Activated T-helper 17 cell treated with anti-CD3 and anti-CD28 coated beads, Interleukin-2, amount 50 U/mL, for 72 hours (primary cell): ENCODE results near the gene SNUPN. TPM values are rescaled to one million over a fixed set of nuclear protein-coding genes. Genes with fewer than 3 reads are reported as not detected.
"Not testable (repeated sequence)": the region's sequence is repeated elsewhere in the genome, so short reads cannot be mapped to it uniquely, and the experiment has no call there.

Experiments
- ATAC-seq: fragments of 150-1000 bp; cut with Tn5 transposase; replicated peaks from 2 replicates; pipeline ENCODE4 v1.10.0; 2021; ENCODE audit warnings: mild to moderate bottlenecking, moderate library complexity
- H3K27ac Mint-ChIP-seq: one replicate; pipeline ENCODE4 v1.8.0; 2022; ENCODE audit warnings: mixed read lengths
- H3K27me3 Mint-ChIP-seq: one replicate; pipeline ENCODE4 v1.8.0; 2022; ENCODE audit warnings: mixed read lengths
- H3K36me3 Mint-ChIP-seq: one replicate; pipeline ENCODE4 v1.8.0; 2022; ENCODE audit warnings: low read depth, mild to moderate bottlenecking, mixed read lengths
- H3K4me1 Mint-ChIP-seq: one replicate; pipeline ENCODE4 v1.8.0; 2022; ENCODE audit warnings: mixed read lengths
- H3K4me3 Mint-ChIP-seq: one replicate; pipeline ENCODE4 v1.8.0; 2022; ENCODE audit warnings: mild to moderate bottlenecking, mixed read lengths
- H3K9me3 Mint-ChIP-seq: one replicate; pipeline ENCODE4 v1.8.0; 2022; ENCODE audit warnings: mixed read lengths
- total RNA-seq, 2 donors: library from RNA; stranded (reverse); gene quantifications; one replicate each; pipeline ENCODE4 v1.2.3, GENCODE V29; 2022

The SNUPN gene
- total RNA-seq, 2 donors from 2014 or later = 26.0 to 34.8 TPM

GRCh38 chr15:75647370-75648155, 22.0 kb upstream of the SNUPN start, which contains the start of gene SNX33:
SNX33 (plus strand) TSS chr15:75647912; CDS start chr15:75649103, 1,191 bp downstream.
- H3K27ac Mint-ChIP-seq = peak within 1 kb of the TSS; percentile 75
- peaks cover 20% of the 10 kb centered on the region for H3K4me1 Mint-ChIP-seq
- ATAC-seq = peak; percentile 80

GRCh38 chr15:75646944-75647364, 21.4 kb upstream of the SNUPN start:
- Mint-ChIP-seq H3K4me3 (peak overlapping the region; percentile 87), H3K36me3 (no peaks in the 10 kb centered on the region), H3K27me3 (no peaks in the 10 kb centered on the region), H3K4me1 (peaks cover 18% of the 10 kb centered on the region), H3K27ac (peak overlapping the region; percentile 75), H3K9me3 (no peaks in the 10 kb centered on the region)
- peak; percentile 20 for ATAC-seq

More at GRCh38 chr15:75647370-75648155, 22.0 kb upstream of the SNUPN start, which contains the start of gene SNX33:
- no peaks in the 10 kb centered on the region for H3K27me3 Mint-ChIP-seq
- peak within 1 kb of the TSS; percentile 87 for H3K4me3 Mint-ChIP-seq
- H3K9me3 Mint-ChIP-seq = no peaks in the 10 kb centered on the region
- H3K36me3 Mint-ChIP-seq = no peaks in the 10 kb centered on the region

DNA sequence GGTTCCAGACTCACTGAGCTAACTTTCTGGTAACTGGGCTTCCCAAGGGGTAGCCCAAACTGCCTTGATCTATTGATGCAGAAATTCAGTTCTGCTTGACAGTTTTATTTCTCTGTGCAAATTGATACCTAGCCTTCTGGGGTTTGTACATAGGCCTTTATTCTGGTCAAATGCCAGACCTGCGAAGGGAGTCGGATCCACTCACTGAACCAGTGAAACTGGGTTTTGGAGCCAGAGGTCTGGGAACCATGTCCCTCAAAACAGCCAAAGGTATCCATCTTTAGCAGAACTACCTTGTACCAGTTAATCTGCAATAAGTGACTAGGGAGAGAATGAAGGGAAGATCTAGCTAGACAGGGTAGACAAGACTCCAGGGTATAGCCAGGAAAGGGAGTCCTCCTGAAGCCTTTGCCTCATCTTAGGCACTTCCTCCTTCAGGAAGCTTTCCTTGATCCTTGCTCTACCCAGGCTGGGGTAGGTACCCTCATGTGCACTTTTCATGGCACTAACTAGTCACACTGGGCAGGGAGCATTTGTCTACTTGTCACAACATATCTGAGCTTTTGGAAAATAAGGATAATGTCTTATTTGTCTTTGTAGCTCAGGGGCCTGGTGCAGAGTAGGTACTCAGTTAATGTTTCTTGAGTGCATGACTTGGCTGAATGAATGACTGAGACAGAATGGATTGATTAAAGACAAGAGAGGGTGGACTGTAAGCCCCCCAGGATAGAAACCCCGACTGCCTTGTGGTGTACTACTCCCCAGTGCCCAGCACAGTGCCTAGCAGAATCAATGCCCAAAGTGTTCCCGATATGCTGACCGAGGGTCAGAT, 20.8 kb upstream of the SNUPN start:
- Mint-ChIP-seq H3K4me1 (peaks cover 13% of the 10 kb centered on the region), H3K27ac (peak overlapping the region; percentile 75), H3K9me3 (no peaks in the 10 kb centered on the region), H3K4me3 (peak overlapping the region; percentile 87), H3K36me3 (no peaks in the 10 kb centered on the region), H3K27me3 (no peaks in the 10 kb centered on the region)
- ATAC-seq = no peak

- peaks cover 7% of the 10 kb centered on the region for H3K36me3 Mint-ChIP-seq
- ATAC-seq = no peak
Measured at GRCh38 chr15:75644376-75644775, 18.9 kb upstream of the SNUPN start.

GRCh38 chr15:75641603-75642002, 16.1 kb upstream of the SNUPN start:
- no peak for ATAC-seq
- no peaks in the 10 kb centered on the region for H3K27me3 Mint-ChIP-seq
- H3K9me3 Mint-ChIP-seq = no peaks in the 10 kb centered on the region
- peak overlapping the region; percentile 57 for H3K27ac Mint-ChIP-seq
- peaks cover 33% of the 10 kb centered on the region for H3K36me3 Mint-ChIP-seq
- peak overlapping the region; percentile 98 for H3K4me3 Mint-ChIP-seq
- H3K4me1 Mint-ChIP-seq = peaks cover 9% of the 10 kb centered on the region

More at GRCh38 chr15:75644376-75644775, 18.9 kb upstream of the SNUPN start:
- no peak overlapping the region for H3K4me3 Mint-ChIP-seq
- H3K27ac Mint-ChIP-seq = no peak overlapping the region
- H3K27me3 Mint-ChIP-seq = no peaks in the 10 kb centered on the region
- H3K9me3 Mint-ChIP-seq = no peaks in the 10 kb centered on the region
- no peaks in the 10 kb centered on the region for H3K4me1 Mint-ChIP-seq

DNA sequence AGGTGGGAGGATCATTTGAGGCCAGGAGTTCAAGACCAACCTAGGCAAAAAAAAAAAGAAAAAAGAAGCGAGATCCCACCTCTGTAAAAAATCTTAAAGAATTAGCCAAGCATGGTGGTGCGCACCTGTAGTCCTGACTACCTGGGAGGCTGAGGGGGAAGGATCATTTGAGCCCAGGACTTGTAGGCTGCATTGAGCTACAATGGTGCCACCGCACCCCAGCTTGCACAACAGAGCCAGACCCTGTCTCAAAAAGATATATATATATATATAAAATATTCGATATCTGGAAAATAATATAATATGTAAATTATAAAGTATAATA, 15.6 kb upstream of the SNUPN start:
- Mint-ChIP-seq H3K9me3 (no peaks in the 10 kb centered on the region), H3K36me3 (peaks cover 33% of the 10 kb centered on the region), H3K4me3 (peak overlapping the region; percentile 98), H3K27me3 (no peaks in the 10 kb centered on the region), H3K4me1 (peaks cover 9% of the 10 kb centered on the region), H3K27ac (peak overlapping the region; percentile 96)
- no peak for ATAC-seq

DNA sequence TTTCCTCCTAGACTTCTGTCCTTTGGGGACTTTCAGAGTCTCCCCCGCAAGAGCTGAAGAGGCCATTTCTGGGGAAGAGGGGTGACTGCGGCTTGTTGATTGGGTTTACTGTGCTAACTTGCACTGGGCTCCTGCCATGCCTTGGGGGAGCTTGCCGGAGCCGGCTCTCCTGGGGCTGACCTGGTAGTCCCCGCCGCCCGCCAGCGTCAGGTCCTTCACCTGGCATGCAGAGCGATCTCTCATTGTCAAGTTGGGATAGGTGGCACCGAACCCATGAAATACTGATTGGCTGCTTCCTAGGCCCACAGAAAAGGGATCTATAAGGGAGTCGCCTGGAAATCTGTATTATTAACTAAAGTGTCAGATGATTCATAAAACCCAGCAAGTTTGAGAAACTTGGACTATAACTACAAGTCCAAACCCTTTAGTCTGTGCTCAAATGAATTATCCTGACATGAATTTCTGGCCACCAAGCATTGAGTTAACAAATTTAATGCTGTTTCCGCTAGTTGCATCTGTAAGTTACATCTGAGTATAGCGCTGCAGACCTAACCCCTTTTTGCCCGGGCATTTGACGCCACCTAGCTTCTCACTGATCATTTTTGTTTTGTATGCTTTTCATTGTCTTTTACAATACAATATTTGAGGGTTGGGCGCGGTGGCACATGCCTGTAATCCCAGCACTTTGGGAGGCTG, 15.1 kb upstream of the SNUPN start:
- H3K36me3 Mint-ChIP-seq = peaks cover 33% of the 10 kb centered on the region
- no peaks in the 10 kb centered on the region for H3K9me3 Mint-ChIP-seq
- peak overlapping the region; percentile 96 for H3K27ac Mint-ChIP-seq
- peaks cover 9% of the 10 kb centered on the region for H3K4me1 Mint-ChIP-seq
- no peaks in the 10 kb centered on the region for H3K27me3 Mint-ChIP-seq
- H3K4me3 Mint-ChIP-seq = peak overlapping the region; percentile 98
- peak; percentile 54 for ATAC-seq

DNA sequence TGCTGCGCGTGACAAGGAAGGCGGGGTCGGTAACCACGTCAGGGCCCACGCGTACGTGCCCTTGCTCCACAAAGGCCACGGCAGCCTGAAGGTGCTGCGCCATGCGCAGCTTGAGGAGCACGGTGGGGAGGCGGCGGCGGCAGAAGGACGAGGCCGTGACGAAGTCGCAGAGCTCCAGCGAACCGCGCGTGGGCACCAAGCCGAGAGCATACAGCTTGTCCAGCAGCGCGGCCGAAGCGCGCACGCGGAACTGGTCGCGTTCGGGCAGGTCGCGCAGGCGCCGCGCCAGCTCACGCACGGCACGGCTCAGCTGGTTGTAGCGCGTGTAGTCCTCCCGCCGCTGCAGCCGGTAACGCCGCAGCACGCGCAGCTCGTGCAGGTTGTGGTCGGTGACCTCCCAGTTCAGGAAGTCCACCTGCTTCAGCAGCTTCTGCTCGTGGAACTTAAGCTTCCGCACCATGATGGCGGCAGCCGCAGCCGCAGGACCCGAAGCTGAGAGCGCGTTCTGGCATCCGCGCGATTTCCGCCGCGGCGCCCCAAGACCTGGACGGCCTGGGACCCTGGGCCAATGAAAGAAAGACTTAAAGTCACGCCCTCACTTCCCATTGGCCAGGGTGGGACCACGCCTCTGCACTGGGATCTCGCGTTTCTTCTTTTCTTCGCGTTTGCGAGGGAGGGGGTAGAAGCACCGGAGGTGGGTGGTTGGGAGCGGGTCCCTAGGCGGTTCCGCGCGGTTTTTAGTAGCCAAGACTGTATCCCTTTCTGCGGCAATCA, 14.4 kb upstream of the SNUPN start, which contains the start of gene IMP3:
TSS of gene IMP3 (minus strand) at position 516 of the 774 bp plus-strand sequence. CDS start at position 460, 56 bp downstream.
- no peaks in the 10 kb centered on the region for H3K9me3 Mint-ChIP-seq
- H3K4me3 Mint-ChIP-seq = peak within 1 kb of the TSS; percentile 98
- H3K27me3 Mint-ChIP-seq = no peaks in the 10 kb centered on the region
- ATAC-seq = peak; percentile 93
- H3K4me1 Mint-ChIP-seq = peaks cover 9% of the 10 kb centered on the region
- H3K36me3 Mint-ChIP-seq = peaks cover 33% of the 10 kb centered on the region
- H3K27ac Mint-ChIP-seq = peak within 1 kb of the TSS; percentile 96

DNA sequence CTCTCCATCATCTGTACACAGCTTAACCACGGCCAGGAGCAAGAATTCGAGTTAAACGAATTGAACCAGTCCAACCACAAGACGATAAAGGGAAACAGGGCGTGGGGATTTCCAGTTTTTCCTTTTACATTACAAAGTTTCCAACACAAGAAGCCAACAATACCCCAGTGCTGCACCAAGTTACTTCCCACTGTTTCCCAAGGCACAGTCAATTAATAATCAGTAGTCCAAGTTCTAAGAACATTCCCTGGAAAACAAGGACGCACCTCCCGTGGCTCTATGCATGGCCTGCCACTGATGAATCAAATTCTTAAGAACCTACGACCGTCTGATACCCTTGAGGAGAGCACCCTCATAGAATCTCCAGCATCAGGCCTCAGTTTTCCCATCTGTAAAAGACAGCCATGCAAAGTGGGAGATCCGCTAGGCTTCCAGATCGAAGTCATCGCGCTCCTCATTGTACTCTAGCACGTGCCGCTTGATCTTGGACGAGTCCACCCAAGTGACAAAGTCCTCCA, 13.7 kb upstream of the SNUPN start:
- Mint-ChIP-seq H3K27ac (peak overlapping the region; percentile 96), H3K36me3 (peaks cover 33% of the 10 kb centered on the region), H3K9me3 (no peaks in the 10 kb centered on the region)

DNA sequence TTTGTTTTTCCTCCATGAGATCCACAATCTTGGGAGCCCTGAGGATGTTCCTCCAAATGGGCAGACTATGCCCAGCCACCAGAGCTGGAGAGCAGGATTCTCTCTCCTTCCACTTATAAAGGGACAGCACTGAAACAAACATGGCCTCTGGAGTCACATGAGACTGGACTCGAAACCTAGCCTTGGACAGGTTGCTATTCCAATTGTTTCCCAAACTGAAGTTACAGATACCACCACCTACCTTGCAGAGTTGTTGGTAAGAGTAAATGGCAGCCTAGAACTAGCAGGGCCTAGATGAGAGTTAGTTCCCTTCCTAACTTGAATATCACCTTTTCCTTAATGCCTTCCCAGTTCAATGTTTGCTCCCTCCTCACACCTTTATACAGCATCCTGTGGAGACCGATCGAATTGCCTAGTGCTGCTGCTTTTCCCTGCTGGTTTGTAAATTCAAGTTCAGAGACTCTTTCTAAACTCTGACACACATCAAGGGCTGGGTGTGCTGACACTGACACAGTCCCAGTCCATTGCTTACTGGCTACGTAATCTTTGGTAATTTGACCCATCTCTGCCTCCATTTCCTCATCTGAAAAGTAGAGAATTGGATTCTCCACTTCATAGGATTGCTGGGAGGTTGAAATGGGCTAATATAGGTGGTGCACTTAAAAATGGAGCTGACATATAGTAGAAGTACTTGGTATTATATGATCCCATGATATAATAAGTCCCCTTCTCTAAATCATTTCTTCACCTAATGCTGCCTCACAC, 11.9 kb upstream of the SNUPN start:
- ATAC-seq = no peak
- H3K4me3 Mint-ChIP-seq = peak overlapping the region; percentile 98
- H3K9me3 Mint-ChIP-seq = no peaks in the 10 kb centered on the region
- peaks cover 9% of the 10 kb centered on the region for H3K4me1 Mint-ChIP-seq
- H3K27ac Mint-ChIP-seq = peak overlapping the region; percentile 96
- H3K27me3 Mint-ChIP-seq = no peaks in the 10 kb centered on the region
- peaks cover 33% of the 10 kb centered on the region for H3K36me3 Mint-ChIP-seq

More for the DNA sequence above, 13.7 kb upstream of the SNUPN start:
- H3K4me3 Mint-ChIP-seq = peak overlapping the region; percentile 98
- ATAC-seq = peak; percentile 1
- H3K27me3 Mint-ChIP-seq = no peaks in the 10 kb centered on the region
- peaks cover 9% of the 10 kb centered on the region for H3K4me1 Mint-ChIP-seq

DNA sequence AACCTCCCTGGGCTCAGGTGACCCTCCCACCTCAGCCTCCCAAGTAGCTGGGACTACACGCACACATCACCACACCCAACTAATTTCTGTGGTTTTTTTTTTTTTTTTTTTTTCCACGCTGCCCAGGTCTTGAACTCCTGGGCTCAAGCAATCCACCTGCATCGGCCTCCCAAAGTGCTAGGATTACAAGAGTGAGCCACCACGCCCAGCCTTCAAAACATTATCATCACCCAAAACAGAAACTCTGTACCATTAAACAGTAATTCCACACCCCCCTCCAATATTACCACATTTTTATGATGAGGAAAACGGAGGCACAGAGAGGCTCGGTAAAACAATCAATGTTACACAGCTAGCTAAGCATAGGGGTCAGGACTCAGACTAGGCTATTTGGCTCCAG, 10.5 kb upstream of the SNUPN start:
- peaks cover 33% of the 10 kb centered on the region for H3K36me3 Mint-ChIP-seq

GRCh38 chr15:75633922-75634321, 8.4 kb upstream of the SNUPN start:
- H3K9me3 Mint-ChIP-seq, H3K4me3 Mint-ChIP-seq, H3K27ac Mint-ChIP-seq, H3K27me3 Mint-ChIP-seq, H3K4me1 Mint-ChIP-seq, ATAC-seq: not testable (repeated sequence)
- H3K36me3 Mint-ChIP-seq = peaks cover 22% of the 10 kb centered on the region

More for the DNA sequence above, 10.5 kb upstream of the SNUPN start:
- Mint-ChIP-seq H3K27me3 (no peaks in the 10 kb centered on the region), H3K4me1 (peaks cover 9% of the 10 kb centered on the region), H3K9me3 (no peaks in the 10 kb centered on the region), H3K27ac (no peak overlapping the region), H3K4me3 (peak overlapping the region; percentile 13)
- ATAC-seq = no peak

- no peak overlapping the region for H3K4me3 Mint-ChIP-seq
- no peaks in the 10 kb centered on the region for H3K27me3 Mint-ChIP-seq
- H3K9me3 Mint-ChIP-seq = no peaks in the 10 kb centered on the region
- H3K27ac Mint-ChIP-seq = no peak overlapping the region
- H3K4me1 Mint-ChIP-seq = no peaks in the 10 kb centered on the region
- H3K36me3 Mint-ChIP-seq = peaks cover 2% of the 10 kb centered on the region
- no peak for ATAC-seq
Measured at GRCh38 chr15:75631935-75632334, 6.4 kb upstream of the SNUPN start.
